Measurements from ENCODE around the gene INSYN2B.
"Not testable (repeated sequence)": the region's sequence is repeated elsewhere in the genome, so short reads cannot be mapped to it uniquely, and the experiment has no call there.

Gene INSYN2B

DNA sequence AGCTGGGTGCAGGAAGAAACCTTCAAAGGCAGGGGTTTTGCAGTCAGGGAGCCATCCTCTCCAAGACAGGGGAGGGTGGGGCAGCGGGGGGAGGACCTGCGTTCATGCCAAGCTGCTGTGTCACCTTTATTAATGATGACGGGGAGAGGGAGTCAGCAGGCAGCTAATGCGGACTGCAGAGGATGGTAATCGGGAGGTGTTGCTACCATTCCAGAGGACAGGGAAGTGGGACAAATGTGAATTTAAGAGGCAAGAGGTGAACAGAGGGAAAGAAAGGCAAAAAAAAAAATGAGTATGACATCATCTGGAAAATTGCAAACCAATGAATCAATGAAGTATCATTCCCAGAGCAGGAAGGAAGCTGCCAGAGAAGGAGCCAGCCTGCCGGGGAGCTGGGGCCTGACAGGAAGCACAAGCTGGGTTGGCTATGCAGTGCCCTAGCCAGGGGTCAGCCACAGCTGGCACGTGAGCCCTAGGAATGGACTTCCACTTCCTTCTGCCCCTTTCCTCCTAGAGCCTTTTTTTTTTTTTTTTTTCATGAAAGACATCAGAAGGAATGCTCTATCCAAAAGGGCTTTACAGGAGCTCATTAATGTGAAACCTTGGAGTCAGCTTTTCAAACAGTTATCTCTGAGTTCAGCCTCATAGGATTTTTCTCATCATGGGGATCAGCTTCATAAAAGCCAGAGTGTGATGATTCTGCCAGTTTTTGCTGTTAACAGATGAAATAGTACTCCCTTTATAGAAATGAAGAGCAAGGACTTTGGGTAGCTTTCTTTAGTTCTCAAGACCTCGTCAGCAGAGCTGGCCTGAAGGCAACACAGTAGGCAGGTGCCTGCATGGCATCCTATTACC lies 9.2 kb downstream of the INSYN2B start:
- DNase-seq = peak; percentile 97

DNA sequence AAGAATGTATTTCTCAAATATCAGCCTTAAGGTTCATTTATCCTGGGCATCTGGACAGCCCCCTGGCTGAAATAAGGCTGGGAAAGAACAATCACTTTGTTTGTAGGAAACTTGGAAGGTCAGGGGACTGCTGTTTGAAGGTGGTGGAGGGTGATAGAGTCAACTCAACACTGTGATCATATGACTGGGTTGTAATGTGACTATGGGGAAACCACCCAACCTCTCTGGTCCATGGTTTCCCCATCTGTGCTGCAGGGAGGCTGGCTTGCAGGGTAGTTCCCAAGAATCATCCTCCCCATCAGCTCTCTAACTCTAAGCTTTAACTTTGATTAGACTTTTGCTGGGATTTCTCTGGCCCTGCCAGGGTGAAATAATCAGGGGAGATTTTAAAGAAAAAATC lies 10.0 kb downstream of the INSYN2B start:
- no peak for DNase-seq

DNA sequence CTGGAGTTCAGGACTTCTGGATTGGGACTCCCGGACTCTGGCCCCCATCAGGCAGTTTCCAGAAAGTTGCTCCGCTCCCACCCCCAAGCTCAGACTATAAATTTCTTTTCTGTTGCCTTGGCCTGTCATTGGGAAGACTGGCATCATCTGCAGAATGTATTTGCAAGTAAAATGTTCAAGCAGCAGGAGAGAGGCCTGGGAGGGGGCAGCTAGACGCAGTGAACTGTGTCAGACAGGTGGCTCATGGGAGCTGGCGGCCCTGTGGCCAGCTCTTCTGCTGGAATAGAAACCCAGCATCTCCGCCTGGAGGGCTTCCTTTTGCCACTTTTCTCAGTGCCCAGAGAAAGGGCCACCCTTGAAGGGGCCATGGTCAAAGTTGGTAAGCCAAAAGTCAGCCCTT lies 16.0 kb downstream of the INSYN2B start:
- no peak for DNase-seq

DNA sequence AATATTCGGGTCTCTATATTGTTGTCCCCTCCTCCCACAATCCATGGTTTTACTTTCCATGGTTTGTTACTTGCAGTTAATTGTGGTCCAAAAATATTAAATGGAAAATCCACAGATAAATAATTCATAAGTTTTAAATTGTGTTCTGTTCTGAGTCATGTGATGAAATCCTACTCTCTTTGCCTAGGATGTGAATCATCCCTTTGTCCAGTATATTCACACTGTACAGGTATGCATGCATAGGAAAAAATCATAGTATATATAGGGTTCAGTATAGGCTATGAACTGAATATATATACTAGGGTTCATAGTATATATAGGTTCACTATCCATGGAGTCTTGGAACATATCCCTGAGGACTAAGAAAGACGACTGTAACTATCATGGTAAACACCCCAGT lies 19.6 kb downstream of the INSYN2B start:
- no peak for DNase-seq

DNA sequence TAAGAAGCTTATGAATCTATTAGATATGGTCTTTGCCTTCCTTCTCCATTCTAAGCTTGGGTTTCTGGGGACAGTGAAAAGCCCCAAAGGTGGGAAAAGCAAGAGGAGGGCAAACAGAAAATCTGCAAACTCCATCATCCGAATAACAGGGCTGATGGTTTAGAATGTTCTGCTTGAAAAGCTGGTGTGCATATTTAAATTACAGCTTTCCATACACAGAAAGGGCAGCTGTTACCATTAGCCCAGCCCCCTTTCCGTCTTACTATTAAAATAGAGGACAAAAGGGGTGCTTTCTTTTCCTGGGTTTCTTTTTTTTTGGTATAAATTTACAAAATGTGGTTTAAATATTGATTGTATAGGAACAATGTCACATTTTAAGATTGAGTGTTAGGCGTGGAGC lies 22.0 kb downstream of the INSYN2B start:
- no peak for DNase-seq

DNA sequence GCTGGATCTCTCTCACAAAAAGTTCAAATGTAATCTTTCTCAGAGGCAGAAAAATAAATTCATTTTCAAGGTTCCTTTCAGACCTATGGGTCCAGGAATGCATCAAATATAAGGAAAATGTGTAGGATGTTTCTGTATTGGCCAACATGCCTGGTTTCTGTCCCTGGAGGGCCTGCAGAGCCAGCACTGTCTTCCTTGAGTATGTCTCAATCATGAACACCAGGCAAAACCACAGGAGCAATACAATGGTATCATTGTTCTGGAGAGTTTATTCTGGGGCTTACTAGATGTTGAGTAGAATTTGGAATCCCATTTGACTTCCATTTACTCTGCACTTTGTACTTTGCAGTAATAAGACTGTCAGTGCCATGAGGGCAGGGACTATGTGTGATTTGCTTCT lies 23.5 kb downstream of the INSYN2B start:
- DNase-seq = no peak

DNA sequence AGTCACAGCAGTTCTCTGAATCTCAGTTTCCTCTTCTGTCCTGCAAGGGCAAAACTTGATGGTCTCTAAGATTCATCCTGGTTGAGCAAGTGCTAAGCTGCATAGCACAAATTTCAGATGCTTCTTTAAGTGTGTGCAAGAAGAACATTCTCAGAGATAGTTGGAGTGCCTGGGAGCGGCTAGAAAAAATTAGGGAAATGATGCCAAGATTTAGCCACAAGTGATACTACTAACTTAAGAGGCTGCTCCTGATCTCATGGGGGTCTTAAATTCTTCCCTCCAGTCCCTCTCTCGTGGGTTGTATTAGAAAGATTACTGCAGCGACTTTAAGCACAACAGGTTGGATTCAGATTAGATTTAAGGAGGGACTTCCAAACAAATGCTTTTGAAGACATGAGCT lies 24.2 kb downstream of the INSYN2B start:
- DNase-seq = no peak

DNA sequence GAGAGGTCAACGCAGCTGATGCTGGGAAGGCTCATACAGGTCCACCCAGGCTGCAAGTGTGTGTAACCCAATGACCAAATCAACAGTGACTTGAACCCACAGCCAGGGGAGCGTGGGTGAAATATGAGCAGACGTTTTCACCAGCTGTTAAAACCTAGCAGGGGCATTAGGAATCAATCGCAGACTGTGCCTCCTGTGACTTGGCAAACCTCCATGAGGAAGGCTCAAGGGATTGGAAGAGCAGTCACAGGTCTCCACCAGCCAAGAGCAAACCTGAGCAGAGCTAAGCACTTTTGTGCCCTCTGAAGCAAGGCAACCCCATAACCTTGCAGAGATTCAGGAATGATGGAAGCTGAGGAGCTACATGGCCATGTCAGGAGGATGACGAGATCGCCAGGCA lies 25.5 kb downstream of the INSYN2B start:
- DNase-seq = no peak

DNA sequence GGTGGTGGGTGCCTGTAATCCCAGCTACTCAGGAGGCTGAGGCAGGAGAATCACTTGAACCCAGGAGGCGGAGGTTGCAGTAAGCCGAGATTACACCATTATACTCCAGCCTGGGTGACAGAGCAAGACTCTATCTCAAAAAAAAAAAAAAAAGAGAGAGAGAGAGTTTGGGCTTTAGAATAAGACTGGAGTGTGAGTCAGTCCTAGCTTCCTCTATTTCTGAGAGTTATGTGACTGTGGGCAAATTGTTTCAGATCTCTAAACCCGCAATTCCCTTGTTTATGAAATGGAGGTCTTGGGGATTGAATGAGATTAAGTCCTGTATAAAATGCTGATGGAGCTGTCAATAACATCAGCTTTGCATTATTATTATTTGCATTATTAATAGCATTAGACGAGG lies 27.1 kb downstream of the INSYN2B start:
- not testable (repeated sequence) for DNase-seq

DNA sequence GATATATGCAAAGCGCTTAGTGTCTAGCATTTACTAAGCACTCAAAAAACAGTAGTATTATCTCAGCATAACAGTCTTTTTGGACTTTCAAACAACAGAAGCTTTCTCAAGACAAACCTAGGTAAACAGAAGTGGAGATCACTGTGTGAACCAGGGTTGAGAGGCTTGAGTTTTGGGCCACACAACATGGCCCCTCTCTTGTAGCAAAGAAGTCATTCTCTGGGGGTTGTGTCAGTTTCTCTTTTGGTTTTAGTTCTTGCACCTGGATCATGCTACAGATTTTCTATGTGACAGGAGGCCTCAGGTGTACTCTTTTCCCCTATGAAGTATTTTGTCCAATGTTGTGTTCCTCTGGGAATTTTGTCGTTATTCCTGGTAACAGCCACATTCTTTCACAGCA lies 30.0 kb downstream of the INSYN2B start:
- DNase-seq = no peak

DNA sequence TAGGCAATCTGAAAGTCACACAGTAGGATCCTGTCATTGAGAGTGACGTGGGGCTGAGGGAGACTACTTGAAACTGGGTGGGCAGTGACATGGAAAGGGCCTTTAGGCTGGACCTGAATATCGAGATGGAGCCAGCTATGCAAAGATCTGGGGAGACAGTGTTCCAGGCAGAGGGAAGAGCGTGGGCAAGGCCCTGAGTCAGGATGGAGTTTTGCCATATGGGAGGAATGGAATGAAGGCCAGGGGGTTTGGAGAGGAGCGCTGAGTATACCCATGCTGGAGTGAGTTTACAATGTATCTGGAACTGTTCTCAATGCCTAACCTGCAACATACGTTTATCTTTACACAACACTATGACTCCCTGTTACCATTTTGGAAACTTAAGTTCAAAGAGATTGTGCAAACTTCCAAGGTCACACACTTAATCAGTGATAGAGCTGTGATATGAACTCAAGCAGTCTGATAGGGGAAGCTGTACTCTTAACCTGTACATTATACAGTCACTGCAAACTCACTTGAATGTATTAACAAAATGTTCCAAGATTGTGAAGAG lies 33.5 kb downstream of the INSYN2B start:
- no peak for DNase-seq

DNA sequence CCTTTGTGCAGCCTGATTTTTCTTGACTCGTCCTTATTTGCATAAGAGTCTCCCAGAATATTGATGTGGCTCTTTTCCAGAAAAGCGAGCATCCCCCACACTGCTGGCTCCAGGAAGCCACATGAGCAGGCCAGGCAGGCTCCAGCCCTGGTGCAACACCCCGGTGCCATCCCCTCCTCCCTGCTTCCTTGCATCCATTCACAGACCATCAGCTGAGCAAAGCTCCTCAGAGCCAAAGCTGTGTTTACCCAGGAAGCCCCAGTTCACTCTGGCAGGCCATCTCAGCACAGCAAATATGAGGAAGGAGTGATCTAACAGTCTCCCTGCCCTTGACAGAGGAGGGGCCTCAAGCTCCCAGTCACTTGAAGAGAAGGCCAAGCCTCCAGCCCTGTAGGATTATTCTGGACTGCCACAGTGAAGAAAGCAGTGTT lies 34.4 kb downstream of the INSYN2B start:
- peak; percentile 91 for DNase-seq

DNA sequence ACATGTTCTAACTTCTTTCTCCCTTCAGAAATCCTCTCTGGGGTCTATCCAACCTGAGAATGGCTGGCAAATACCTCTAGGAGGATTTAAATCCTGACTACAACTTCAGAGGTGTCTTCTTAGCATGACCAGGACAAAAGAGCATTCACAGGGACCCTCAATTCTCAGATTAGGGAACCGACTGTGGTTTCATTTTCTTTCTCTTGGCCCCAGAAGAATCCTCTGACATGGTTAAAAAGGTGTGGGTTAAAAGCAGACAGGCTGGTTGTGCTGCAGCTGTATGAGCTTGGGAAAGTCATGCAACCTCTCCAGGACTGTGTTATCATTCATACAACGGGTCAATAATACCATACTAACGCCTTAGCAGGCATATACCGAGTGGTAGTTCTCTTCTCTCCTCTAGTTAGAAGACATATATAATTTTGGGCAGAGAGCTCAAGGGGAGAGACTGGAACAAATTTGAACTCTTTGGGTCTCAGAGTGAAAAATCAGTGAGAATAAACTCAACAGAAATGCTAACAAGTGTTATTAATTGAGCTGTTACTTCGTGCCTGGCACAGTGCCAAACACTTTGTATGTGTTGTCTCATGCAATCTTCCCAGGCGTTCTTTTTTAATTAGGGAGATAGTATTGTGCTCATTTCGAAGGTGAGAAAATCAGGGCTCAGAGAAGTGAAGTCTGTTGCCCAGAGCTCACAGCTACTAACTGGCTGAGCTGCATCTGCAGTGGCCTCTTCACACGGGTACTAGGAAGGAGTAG lies 35.2 kb downstream of the INSYN2B start:
- DNase-seq = no peak

DNA sequence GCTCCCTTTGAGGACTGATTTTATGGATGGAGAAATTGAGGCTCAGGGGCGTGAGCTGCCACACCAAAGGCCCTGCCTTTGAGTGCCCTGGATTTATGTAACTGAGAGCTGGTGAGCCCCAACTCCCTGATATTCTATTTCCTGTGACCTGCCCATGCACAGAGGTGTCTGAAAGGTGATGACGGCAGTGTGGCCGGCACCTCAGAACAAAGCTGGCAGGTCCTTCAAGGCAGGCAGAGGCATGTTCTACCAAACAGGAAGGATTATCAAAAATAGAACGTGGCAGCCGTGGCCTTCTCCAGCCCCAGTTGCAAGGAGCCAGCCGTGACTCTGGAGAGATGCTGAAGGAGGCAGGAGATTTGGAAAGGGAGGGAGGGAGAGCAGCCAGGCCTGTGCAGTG lies 36.2 kb downstream of the INSYN2B start:
- no peak for DNase-seq

DNA sequence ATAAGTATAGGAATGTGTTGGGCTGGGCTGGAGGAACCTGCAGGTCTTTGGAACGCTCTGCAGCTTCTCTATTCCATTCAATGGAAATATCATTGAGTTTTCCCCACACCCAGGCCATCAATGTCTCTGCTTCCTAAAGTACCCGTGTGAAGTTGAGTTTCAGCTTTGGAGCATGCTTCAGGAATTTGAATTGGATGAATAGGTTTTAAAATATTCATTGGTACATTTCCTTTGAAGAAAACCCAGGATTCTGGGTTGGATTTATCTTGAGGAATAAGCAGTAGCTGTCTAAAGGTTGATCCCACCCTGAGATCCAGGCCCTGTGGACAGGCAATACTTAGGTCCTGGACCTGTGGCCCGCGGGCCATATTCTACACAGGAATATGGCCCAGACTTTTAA lies 37.3 kb downstream of the INSYN2B start:
- DNase-seq = peak; percentile 23

DNA sequence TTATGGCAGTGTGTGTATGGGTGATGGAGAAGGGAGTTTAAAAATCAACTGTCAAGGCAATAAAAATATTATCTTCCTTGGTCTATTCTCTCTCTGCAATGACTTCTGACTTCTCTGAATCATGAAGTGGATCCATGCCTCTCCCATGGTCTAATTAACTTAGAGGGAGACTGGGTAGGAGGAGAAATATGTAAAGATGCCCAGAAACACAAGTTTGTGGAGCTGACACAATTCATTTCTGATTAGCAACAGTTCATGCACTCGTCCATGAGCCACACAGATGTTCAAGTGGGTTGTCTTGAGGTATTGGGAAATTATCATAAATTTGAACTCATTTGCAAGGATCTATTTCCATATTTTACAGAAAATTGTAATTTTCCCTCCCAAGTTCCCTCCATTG lies 38.1 kb downstream of the INSYN2B start:
- peak; percentile 27 for DNase-seq

DNA sequence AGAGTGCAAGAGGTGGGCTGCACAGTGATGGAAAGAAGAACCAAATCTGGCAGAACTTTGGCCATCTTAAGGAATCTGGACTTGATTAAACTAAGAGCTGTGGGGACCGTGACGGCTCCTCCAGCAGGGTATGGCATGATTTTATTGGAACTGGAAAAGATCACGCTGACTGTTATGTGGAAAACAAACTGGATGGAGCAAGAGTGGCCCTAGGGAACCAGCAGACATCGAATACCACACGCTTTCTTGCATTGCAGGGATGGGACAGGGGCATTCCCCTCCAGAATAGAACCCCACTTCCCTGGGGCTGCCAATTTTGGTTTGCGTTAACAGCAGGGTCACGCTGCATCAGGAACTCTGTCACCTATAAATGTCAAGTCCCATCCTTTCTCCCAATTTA lies 38.8 kb downstream of the INSYN2B start:
- no peak for DNase-seq

DNA sequence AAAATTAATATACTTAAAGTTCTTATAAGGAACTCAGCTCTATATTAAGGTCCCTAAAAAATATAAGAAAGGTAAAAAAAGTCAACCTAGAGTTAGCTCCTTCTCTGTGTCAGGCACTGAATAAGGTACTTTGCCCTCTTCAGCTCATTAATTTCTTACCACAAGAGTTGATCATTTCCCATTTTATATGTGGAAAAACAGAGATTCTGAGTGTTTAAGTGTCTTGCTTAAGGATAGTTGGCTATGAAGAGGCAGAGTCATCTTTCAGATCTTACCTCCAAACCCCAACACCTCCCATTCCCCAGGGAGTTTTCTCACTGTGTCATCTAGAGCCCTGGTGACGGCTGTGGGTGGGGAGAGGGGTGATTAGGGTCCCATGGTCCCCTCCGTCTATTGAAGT lies 40.6 kb downstream of the INSYN2B start:
- DNase-seq = no peak

DNA sequence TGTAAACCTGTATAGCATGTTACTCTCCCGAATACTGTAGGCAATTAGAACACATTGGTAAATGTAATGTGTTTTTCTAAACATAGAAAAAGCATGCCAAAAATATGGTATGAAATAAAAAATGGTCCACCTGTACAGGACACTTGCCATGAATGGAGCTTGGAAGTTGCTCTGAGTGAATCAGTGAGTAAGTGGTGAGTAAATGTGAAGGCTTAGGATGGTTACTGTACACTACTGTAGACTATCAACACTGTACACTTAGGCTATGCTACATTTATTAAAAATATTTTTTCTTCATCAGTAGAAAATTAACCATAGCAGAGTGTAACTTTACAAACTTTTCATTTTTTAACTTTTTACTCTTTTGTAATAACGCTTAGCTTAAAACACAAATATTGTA lies 41.9 kb downstream of the INSYN2B start:
- no peak for DNase-seq

DNA sequence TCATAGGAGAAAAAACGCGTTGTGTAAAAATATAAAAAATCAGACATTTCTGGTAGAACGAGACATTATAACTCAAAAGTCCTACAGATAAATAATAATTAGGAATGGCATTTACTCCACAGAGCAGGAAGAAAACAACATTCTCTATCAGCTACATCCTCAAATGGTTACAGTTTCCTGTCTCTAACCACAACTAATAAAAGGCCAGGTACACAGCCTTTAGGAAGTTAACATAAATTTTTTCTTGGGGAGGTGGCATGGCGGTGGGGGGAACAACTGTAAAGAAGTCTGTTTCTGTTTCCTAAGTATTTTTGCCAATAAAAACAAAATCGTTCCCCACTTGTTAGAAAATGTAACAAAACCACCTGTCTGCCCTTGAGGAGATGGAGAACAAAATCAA lies 44.5 kb downstream of the INSYN2B start:
- no peak for DNase-seq

DNA sequence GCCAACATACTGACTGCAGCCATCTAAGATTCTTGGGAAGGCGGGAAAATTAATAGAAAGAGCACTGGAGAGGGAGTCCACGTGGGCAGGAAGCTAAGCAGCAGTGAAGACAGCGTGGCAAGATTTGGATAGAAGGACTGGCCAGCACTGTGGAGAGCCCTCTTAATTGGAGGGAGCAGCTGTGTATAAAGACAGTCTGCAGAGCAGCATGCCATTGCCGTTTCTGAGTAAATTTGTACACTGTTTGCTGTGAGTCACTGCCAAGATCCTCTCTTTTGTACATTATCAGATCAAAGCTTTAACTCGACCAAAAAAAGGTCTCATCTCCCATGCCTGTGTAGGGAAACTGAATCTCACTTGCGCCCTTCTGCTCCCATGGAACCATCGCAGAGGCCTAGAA lies 45.3 kb downstream of the INSYN2B start:
- DNase-seq = peak; percentile 12

DNA sequence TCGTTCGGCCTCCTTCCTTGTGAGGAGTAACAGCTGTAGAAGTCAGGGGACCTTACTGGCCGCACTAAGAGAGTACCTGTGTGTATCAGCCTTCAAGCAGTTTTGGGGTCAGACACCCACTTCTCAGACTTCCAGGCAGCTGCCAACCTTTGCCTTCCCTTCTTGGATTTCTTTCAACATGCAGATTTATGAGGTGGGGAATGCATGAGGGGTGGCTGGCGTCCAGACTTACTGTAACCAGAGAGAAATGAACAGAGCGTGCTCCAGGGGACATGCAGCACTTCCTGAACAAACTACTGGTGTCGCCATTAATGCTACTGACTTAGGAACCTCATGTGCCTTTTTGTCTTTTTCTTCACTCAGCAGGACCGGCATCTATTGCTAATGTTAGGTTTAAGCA lies 46.7 kb downstream of the INSYN2B start:
- no peak for DNase-seq

DNA sequence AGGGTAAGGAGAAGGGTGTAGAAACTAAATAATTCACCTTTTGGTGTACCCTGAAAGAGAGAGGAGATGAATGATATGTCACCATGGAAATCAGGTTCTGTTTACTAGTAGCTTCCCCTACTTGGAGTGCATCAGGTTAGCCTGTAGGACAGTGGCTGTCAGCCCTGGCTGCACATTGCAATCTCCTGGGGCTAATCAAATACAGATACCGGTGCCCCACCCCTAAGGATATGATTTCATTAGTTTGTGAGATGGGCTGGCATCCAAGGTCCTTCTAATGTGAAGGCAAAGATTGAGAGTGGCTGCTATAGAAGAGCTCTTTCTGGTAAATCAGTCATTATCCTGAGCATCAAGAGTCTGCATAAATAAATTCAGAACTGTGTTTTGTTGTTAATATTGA lies 47.2 kb downstream of the INSYN2B start:
- no peak for DNase-seq

DNA sequence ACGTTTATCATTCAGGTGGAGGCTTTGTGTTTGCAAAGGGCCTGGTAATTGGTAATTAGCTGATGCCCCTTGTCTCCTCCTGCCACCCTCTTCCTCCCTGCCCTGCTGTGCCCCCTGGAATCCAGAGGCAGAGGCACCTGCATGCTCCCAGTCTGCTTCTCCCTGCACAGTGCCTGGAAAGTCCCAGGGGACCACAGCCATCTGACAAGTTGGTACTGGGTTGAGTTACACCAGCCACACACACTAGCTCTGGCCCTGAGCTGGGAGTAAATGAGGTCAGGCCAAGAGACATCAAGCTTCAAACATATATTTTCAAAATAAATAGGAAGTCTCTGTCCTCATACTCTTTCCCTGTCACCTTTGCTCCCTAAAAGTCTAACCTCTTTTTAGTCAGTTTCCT lies 56.3 kb downstream of the INSYN2B start:
- DNase-seq = no peak

Data from EL (cell line).